PC-9 (cell line): ENCODE results near the gene VSIG4. TPM values are rescaled to one million over a fixed set of nuclear protein-coding genes. Genes with fewer than 3 reads are reported as not detected.

ENCODE experiments used
- BruUV-seq: library from RNA; stranded (reverse); fragments of 400-500 nt; replicated peaks from 2 replicates; lab custom pipeline; 2021; lab: Mats Ljungman, UMichigan
- CTCF ChIA-PET: fragments of 300-600 bp; sonication (Branson Sonifier 250); formaldehyde crosslinking; loops from one replicate; lab custom pipeline; 2022; ENCODE audit warnings: antibody characterized with exemption; lab: Charles Lee
- POLR2A ChIA-PET: fragments of 300-600 bp; sonication (Branson Sonifier 250); formaldehyde crosslinking; loops from one replicate; lab custom pipeline; 2022; ENCODE audit warnings: antibody characterized with exemption; ENCODE audit not compliant: unreplicated experiment; lab: Charles Lee
- DNase-seq, 2 experiments: peaks; one replicate each; pipeline versions ENCODE4 v3.0.0 to v3.0.0-alpha.2; 2015 to 2022; ENCODE audit warnings: mixed read lengths in 1 of 2
- H2AFZ ChIP-seq: fragments of 200-600 bp; sonication (generic); 2 replicates; pipeline ENCODE4 v1.8.1; 2017; ENCODE audit warnings: antibody characterized with exemption
- H3F3A ChIP-seq: fragments of 200-600 bp; sonication (generic); 2 replicates; pipeline ENCODE4 v1.8.1; 2017; ENCODE audit warnings: antibody characterized with exemption, mild to moderate bottlenecking, low read depth; ENCODE audit not compliant: insufficient read depth
- H3K27ac ChIP-seq: fragments of 200-600 bp; sonication (generic); 2 replicates; pipeline ENCODE4 v1.6.1; 2016; ENCODE audit warnings: mixed run types
- H3K27me3 ChIP-seq: fragments of 200-600 bp; sonication (generic); 2 replicates; pipeline ENCODE4 v1.6.1; 2016; ENCODE audit warnings: low read depth, mixed run types; ENCODE audit not compliant: insufficient read depth
- H3K36me3 ChIP-seq: fragments of 200-600 bp; sonication (generic); 2 replicates; pipeline ENCODE4 v1.6.1; 2016; ENCODE audit warnings: low read depth, mixed run types
- H3K4me1 ChIP-seq: fragments of 200-600 bp; sonication (generic); replicated peaks from 2 replicates; pipeline ENCODE4 v1.6.1; 2016; ENCODE audit warnings: mixed run types; ENCODE audit not compliant: insufficient read depth
- H3K4me2 ChIP-seq: fragments of 200-600 bp; sonication (generic); 2 replicates; pipeline ENCODE4 v1.6.1; 2017; ENCODE audit warnings: mixed run types
- H3K4me3 ChIP-seq: fragments of 200-600 bp; sonication (generic); 2 replicates; pipeline ENCODE4 v1.6.1; 2016; ENCODE audit warnings: mixed run types
- H3K79me2 ChIP-seq: fragments of 200-600 bp; sonication (generic); 2 replicates; pipeline ENCODE4 v1.6.1; 2017; ENCODE audit warnings: low read depth, mixed run types
- H3K9me2 ChIP-seq: fragments of 200-600 bp; sonication (generic); 2 replicates; pipeline ENCODE4 v1.8.1; 2017; ENCODE audit warnings: mild to moderate bottlenecking; ENCODE audit not compliant: insufficient read depth
- H3K9me3 ChIP-seq: fragments of 200-600 bp; sonication (generic); 2 replicates; pipeline ENCODE4 v1.8.1; 2016; ENCODE audit warnings: low read depth; ENCODE audit not compliant: insufficient read depth
- H4K20me1 ChIP-seq: fragments of 200-600 bp; sonication (generic); 2 replicates; pipeline ENCODE4 v1.8.1; 2017; ENCODE audit not compliant: insufficient read depth
- CTCF ChIP-seq: fragments of 200-600 bp; sonication (generic); conservative IDR thresholded peaks from 2 replicates; pipeline ENCODE4 v1.6.1; 2017; ENCODE audit warnings: mixed run types, antibody characterized with exemption, mild to moderate bottlenecking, moderate library complexity
- EZH2 ChIP-seq: fragments of 200-600 bp; sonication (generic); IDR thresholded peaks from 2 replicates; pipeline ENCODE4 v1.8.0; 2017; ENCODE audit warnings: antibody characterized with exemption, low read depth
- intact Hi-C: fragments of 100-400 bp; cut with micrococcal nuclease; formaldehyde crosslinking; loops from one replicate; pipeline ENCODE4 v1.10.0; 2022; ENCODE audit not compliant: unreplicated experiment
- total RNA-seq: library from RNA; stranded (reverse); gene quantifications from 2 replicates; pipeline ENCODE4 v1.2.3, GENCODE V29; 2021

The VSIG4 gene
- total RNA-seq, 1 experiment from 2014 or later: not detected

DNA sequence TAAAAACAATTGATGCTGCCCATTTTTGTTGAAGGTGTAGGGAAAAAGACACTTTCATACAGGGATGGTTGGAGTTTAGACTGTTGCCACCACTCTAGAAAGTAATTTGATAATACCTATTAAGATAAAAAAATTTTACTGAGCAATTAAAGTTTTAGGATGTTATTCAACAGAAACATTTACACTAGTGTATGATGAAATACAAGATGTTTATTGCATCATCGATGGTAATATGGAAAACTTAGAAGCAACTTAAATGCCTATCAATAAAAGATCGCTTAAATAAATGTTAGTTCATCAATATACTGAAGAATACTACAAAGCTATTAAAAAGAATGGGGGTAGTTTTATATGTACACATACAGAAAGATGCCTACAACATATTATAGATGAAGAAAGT lies 9.2 kb upstream of the VSIG4 start:
- H3K4me2 ChIP-seq: no peak overlapping the region
- DNase-seq: no peak
- no TSS peak for BruUV-seq
- H3K4me3 ChIP-seq: no peak overlapping the region
- H3K9me2 ChIP-seq: no peaks in the 10 kb centered on the region
- no peaks in the 10 kb centered on the region for H3K36me3 ChIP-seq
- H4K20me1 ChIP-seq: no peaks in the 10 kb centered on the region
- CTCF ChIA-PET: no interaction called here
- H3F3A ChIP-seq: no peaks in the 10 kb centered on the region
- H2AFZ ChIP-seq: no peak overlapping the region
- POLR2A ChIA-PET: interaction anchor here (0.5 kb wide), 1 partner anchor 45 kb away, joined by 5 read pairs; no protein-coding TSS in a partner anchor
- H3K4me1 ChIP-seq: no peaks in the 10 kb centered on the region
- no peaks in the 10 kb centered on the region for H3K9me3 ChIP-seq
- H3K27ac ChIP-seq: no peak overlapping the region
- intact Hi-C loops: no loop called here
- no peak for TF ChIP-seq EZH2
- TF ChIP-seq CTCF: no peak
- H3K27me3 ChIP-seq: no peaks in the 10 kb centered on the region
- no peaks in the 10 kb centered on the region for H3K79me2 ChIP-seq

GRCh38 chrX:66046612-66047235 lies 6.8 kb upstream of the VSIG4 start:
- H3K36me3 ChIP-seq: no peaks in the 10 kb centered on the region
- no peaks in the 10 kb centered on the region for H3K4me1 ChIP-seq
- H3F3A ChIP-seq: no peaks in the 10 kb centered on the region
- no peak overlapping the region for H3K27ac ChIP-seq
- H3K9me2 ChIP-seq: no peaks in the 10 kb centered on the region
- H2AFZ ChIP-seq: no peak overlapping the region
- H3K27me3 ChIP-seq: no peaks in the 10 kb centered on the region
- H4K20me1 ChIP-seq: no peaks in the 10 kb centered on the region
- POLR2A ChIA-PET: no interaction called here
- no peak overlapping the region for H3K4me2 ChIP-seq
- no peak for DNase-seq
- H3K9me3 ChIP-seq: no peaks in the 10 kb centered on the region
- H3K4me3 ChIP-seq: no peak overlapping the region
- CTCF ChIA-PET: no interaction called here
- intact Hi-C loops: no loop called here
- TF ChIP-seq CTCF (no peak), EZH2 (no peak)
- H3K79me2 ChIP-seq: no peaks in the 10 kb centered on the region
- BruUV-seq: no TSS peak

- H3K27me3 ChIP-seq: no peaks in the 10 kb centered on the region
- no peak overlapping the region for H3K27ac ChIP-seq
- no peaks in the 10 kb centered on the region for H3K9me3 ChIP-seq
- H2AFZ ChIP-seq: no peak overlapping the region
- intact Hi-C loops: no loop called here
- no peak overlapping the region for H3K4me2 ChIP-seq
- no peak for TF ChIP-seq EZH2
- TF ChIP-seq CTCF: no peak
- H3K9me2 ChIP-seq: no peaks in the 10 kb centered on the region
- ChIA-PET CTCF (no interaction called here), POLR2A (no interaction called here)
- H3K4me3 ChIP-seq: no peak overlapping the region
- H3K36me3 ChIP-seq: no peaks in the 10 kb centered on the region
- H4K20me1 ChIP-seq: no peaks in the 10 kb centered on the region
- H3K79me2 ChIP-seq: no peaks in the 10 kb centered on the region
- no peak for DNase-seq
- no peaks in the 10 kb centered on the region for H3K4me1 ChIP-seq
- H3F3A ChIP-seq: no peaks in the 10 kb centered on the region
- BruUV-seq: no TSS peak
These were observed 6.0 kb upstream of the VSIG4 start for GRCh38 chrX:66045894-66046293.
